Tibial nerve (tissue), 4 donors: ENCODE data around the gene CACNA1S. TPM values are rescaled to one million over a fixed set of nuclear protein-coding genes. Genes with fewer than 3 reads are reported as not detected.

Experiments
- DNase-seq, 2 donors: peaks; one replicate each; pipeline ENCODE4 v3.0.0-alpha.2; 2019; ENCODE audit warnings: low spot score in 2 of 2
- H3K27ac ChIP-seq, 4 donors: fragments of 200-600 bp; sonication (generic) in 3 of 4; one replicate each; pipeline ENCODE4 v1.5.1; 2017 to 2019; ENCODE audit warnings: mild to moderate bottlenecking in 1 of 4
- H3K27me3 ChIP-seq, 2 donors: fragments of 200-600 bp; sonication (generic) in 1 of 2; one replicate each; pipeline versions ENCODE4 v1.5.1 to v1.6.0; 2017 to 2019
- H3K36me3 ChIP-seq, 3 donors: fragments of 200-600 bp; sonication (generic); one replicate each; pipeline ENCODE4 v1.5.1; 2018 to 2019
- H3K4me1 ChIP-seq, 4 donors: fragments of 200-600 bp; sonication (generic) in 3 of 4; one replicate each; pipeline ENCODE4 v1.5.1; 2017 to 2019
- H3K4me3 ChIP-seq, 4 donors: fragments of 200-600 bp; sonication (generic) in 3 of 4; one replicate each; pipeline ENCODE4 v1.5.1; 2017 to 2019; ENCODE audit warnings: mild to moderate bottlenecking in 1 of 4, moderate library complexity in 1 of 4
- H3K9me3 ChIP-seq, 4 donors: fragments of 200-600 bp; sonication (generic) in 3 of 4; one replicate each; pipeline ENCODE4 v1.5.1; 2017 to 2019
- CTCF ChIP-seq, 5 experiments: fragments of 200-600 bp in 3 of 5; fragments of 450-650 bp in 2 of 5; sonication (generic) in 3 of 5; IDR thresholded peaks; one replicate each; pipeline ENCODE4 v1.5.1; 2016 to 2019; ENCODE audit warnings: antibody characterized with exemption in 5 of 5, mild to moderate bottlenecking in 3 of 5, moderate library complexity in 2 of 5
- EP300 ChIP-seq, 2 donors: sonication (generic); formaldehyde crosslinking; IDR thresholded peaks; one replicate each; pipeline ENCODE4 v1.6.1; 2017; ENCODE audit warnings: antibody characterized with exemption in 2 of 2, mild to moderate bottlenecking in 1 of 2
- POLR2A ChIP-seq, 2 donors: fragments of 450-650 bp; IDR thresholded peaks; one replicate each; pipeline ENCODE4 v1.6.1; 2017; ENCODE audit warnings: antibody characterized with exemption in 2 of 2, mild to moderate bottlenecking in 2 of 2, moderate library complexity in 2 of 2
- WGBS, 2 donors: methylation state at CpG; one replicate each; pipeline ENCODE4 v1.1.5; 2018; 5-methylcytosine and 5-hydroxymethylcytosine counted together
- total RNA-seq, 4 donors: library from RNA; depleted of rRNA; stranded (reverse); fragments of >200 nt; gene quantifications; one replicate each; pipeline ENCODE4 v1.1.0, GENCODE V29; 2016

CACNA1S gene
- total RNA-seq, 4 donors from 2014 or later: not detected

GRCh38 chr1:201154389-201155165 is 42.4 kb upstream of the CACNA1S start, which contains the start of gene TMEM9:
Gene TMEM9 (minus strand): TSS chr1:201154474. CDS start chr1:201153923, 551 bp downstream.
- 4 to 7% methylated on average over 27 of the region's 31 CpGs for WGBS, 2 donors
- peak within 1 kb of the TSS; percentile 53 to 87 (median 74) for H3K27ac ChIP-seq

GRCh38 chr1:201153474-201154388 is 41.5 kb upstream of the CACNA1S start:
- no peaks in the 10 kb centered on the region for H3K9me3 ChIP-seq
- peak overlapping the region; percentile 53 to 87 (median 74) for H3K27ac ChIP-seq

More at GRCh38 chr1:201154389-201155165, 42.4 kb upstream of the CACNA1S start, which contains the start of gene TMEM9:
- DNase-seq: peak; percentile 97 to 98
- Histone ChIP-seq H3K4me1 (peaks cover 0 to 25% (median 13%) of the 10 kb centered on the region in 4 donors), H3K9me3 (no peaks in the 10 kb centered on the region), H3K36me3 (peaks cover 0 to 24% (median 0%) of the 10 kb centered on the region in 3 donors), H3K27me3 (no peaks in the 10 kb centered on the region), H3K4me3 (peak within 1 kb of the TSS; percentile 73 to 93 (median 82))
- TF ChIP-seq CTCF (IDR thresholded peaks at IDR 0.05) (no peak), POLR2A (IDR thresholded peaks at IDR 0.05) (peak in 1 of 2 donors; percentile 63), EP300 (IDR thresholded peaks at IDR 0.05) (peak in 1 of 2 donors; percentile 81)

GRCh38 chr1:201149400-201149799 is 37.2 kb upstream of the CACNA1S start:
- DNase-seq: no peak
- no peaks in the 10 kb centered on the region for H3K27me3 ChIP-seq
- H3K36me3 ChIP-seq: peaks cover 0 to 76% (median 0%) of the 10 kb centered on the region in 3 donors
- no peaks in the 10 kb centered on the region for H3K9me3 ChIP-seq
- TF ChIP-seq CTCF (IDR thresholded peaks at IDR 0.05) (peak in 2 of 5 experiments; percentile 11 to 34), POLR2A (IDR thresholded peaks at IDR 0.05) (no peak)
- WGBS, 2 donors: 65 to 80% methylated on average over 4 of the region's 4 CpGs
- no peak overlapping the region for H3K27ac ChIP-seq
- peaks cover 0 to 21% (median 8%) of the 10 kb centered on the region in 4 donors for H3K4me1 ChIP-seq
- no peak overlapping the region for H3K4me3 ChIP-seq

More at GRCh38 chr1:201153474-201154388, 41.5 kb upstream of the CACNA1S start:
- no peak for TF ChIP-seq EP300 (IDR thresholded peaks at IDR 0.05)
- DNase-seq: peak in 1 of 2 donors; percentile 22
- Histone ChIP-seq H3K4me1 (peaks cover 0 to 27% (median 13%) of the 10 kb centered on the region in 4 donors), H3K4me3 (peak overlapping the region; percentile 73 to 93 (median 82)), H3K36me3 (peaks cover 0 to 33% (median 0%) of the 10 kb centered on the region in 3 donors), H3K27me3 (no peaks in the 10 kb centered on the region)
- WGBS, 2 donors: 2 to 8% methylated on average over 16 to 32 of the region's 37 CpGs

- peaks cover 0 to 95% (median 0%) of the 10 kb centered on the region in 3 donors for H3K36me3 ChIP-seq
- TF ChIP-seq EP300 (IDR thresholded peaks at IDR 0.05) (no peak), CTCF (IDR thresholded peaks at IDR 0.05) (no peak), POLR2A (IDR thresholded peaks at IDR 0.05) (no peak)
- peaks cover 0 to 8% (median 0%) of the 10 kb centered on the region in 4 donors for H3K4me1 ChIP-seq
- no peak for DNase-seq
- H3K27ac ChIP-seq: no peak overlapping the region
- no peaks in the 10 kb centered on the region for H3K9me3 ChIP-seq
- WGBS, 2 donors: 89% methylated on average over 12 of the region's 13 CpGs
- no peaks in the 10 kb centered on the region for H3K27me3 ChIP-seq
- no peak overlapping the region for H3K4me3 ChIP-seq
Measured at GRCh38 chr1:201147396-201148015, 35.3 kb upstream of the CACNA1S start.
